C4-2B (cell line): ENCODE measurements around the gene TMEM132D.

ENCODE experiments used
- ZFX ChIP-seq: fragments of 450-650 bp; IDR thresholded peaks from 2 replicates; pipeline ENCODE4 v1.6.1; 2017
- TF ChIP-seq, protein P1 (sequence below): fragments of 450-650 bp; conservative IDR thresholded peaks from 2 replicates; pipeline ENCODE4 v1.5.1; 2017; ENCODE audit warnings: mild to moderate bottlenecking

DNA sequence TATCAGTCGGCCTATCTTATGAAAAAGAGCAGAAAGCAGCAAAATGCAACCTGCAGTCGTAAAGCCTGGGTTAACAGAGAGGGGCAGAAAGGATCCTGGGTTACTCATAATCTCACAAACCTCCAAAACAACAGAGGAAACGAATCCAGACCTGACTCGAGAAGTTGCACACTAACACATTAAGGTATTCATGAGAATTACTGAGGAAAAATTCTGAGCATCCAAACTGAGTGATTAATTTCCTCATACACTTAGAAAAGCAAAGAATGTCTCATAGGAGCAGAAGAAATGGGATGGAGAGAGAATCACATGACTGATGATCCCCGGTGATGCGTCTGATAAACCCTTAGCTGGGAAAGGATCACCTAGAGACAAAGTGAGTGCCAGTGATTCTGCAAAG, 272.5 kb downstream of the TMEM132D start:
- TF ChIP-seq, protein P1, sequence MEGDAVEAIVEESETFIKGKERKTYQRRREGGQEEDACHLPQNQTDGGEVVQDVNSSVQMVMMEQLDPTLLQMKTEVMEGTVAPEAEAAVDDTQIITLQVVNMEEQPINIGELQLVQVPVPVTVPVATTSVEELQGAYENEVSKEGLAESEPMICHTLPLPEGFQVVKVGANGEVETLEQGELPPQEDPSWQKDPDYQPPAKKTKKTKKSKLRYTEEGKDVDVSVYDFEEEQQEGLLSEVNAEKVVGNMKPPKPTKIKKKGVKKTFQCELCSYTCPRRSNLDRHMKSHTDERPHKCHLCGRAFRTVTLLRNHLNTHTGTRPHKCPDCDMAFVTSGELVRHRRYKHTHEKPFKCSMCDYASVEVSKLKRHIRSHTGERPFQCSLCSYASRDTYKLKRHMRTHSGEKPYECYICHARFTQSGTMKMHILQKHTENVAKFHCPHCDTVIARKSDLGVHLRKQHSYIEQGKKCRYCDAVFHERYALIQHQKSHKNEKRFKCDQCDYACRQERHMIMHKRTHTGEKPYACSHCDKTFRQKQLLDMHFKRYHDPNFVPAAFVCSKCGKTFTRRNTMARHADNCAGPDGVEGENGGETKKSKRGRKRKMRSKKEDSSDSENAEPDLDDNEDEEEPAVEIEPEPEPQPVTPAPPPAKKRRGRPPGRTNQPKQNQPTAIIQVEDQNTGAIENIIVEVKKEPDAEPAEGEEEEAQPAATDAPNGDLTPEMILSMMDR, result no peak
- no peak for TF ChIP-seq ZFX
